ENCODE measurements around the gene SCAMP2.
A peak's percentile ranks its signal among the peaks of the same experiment; 100 is the strongest.
"Not testable (repeated sequence)": the region's sequence is repeated elsewhere in the genome, so short reads cannot be mapped to it uniquely, and the experiment has no call there.

The SCAMP2 gene, protein sequence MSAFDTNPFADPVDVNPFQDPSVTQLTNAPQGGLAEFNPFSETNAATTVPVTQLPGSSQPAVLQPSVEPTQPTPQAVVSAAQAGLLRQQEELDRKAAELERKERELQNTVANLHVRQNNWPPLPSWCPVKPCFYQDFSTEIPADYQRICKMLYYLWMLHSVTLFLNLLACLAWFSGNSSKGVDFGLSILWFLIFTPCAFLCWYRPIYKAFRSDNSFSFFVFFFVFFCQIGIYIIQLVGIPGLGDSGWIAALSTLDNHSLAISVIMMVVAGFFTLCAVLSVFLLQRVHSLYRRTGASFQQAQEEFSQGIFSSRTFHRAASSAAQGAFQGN

DNA sequence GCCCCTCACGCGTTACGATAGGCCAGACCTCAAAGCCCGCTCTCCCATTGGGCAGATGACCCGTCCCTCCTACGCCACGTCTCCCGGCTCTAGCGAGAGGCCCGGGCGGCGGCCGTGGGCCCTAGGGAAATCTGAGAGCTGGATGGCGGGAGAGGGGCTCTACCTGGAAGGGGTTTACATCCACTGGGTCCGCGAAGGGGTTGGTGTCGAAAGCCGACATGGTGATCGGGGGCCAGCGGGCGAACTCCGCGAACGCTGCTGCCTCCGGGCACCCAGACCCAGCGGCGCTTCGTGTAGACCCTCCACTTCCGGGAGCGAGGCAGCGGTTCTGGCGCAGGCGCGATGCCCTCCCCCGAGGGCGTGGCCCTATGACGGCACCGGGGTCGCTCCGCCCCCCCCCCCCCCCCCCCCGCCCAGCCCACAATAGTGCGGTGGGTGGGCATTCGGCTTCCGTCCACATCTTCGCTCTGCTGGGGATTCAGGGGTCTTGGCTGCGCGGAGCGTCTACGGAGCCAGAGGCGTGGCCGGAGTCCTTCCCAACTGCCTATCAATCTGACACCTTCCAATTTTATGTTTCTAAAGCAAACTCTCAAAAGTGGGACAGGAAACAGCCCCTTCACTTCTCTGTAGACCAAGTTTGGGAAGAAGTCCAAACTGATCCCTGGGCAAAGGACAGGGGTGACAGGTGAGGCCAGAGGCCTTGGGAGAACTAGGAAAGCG is at the start of gene SCAMP2:
SCAMP2 (minus strand) TSS at position 330 of the 720 bp plus-strand sequence; CDS start at position 220, 110 bp downstream.
- peak; percentile 61 to 76 for DNase-seq (ENCODE audit: low read depth in 2 of 2)

DNA sequence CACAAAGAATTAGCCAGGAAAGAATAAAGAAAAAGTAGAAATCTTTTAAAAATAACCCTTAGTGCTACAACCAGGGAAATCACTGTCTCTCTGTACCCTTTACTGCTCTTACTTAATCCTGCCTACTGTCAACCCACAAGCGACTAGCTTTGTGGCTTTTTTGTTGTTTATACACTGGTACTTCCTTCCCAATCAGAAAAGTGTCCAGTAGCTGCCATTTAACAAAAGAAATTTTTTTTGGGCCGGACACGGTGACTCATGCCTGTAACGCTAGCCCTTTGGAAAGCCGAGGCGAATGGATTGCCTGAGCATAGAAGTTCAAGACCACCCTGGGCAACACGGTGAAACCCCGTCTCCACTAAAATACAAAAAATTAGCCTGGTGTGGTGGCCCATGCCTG is 47.3 kb upstream of the SCAMP2 start:
- DNase-seq (ENCODE audit: low read depth in 2 of 2): no peak

DNA sequence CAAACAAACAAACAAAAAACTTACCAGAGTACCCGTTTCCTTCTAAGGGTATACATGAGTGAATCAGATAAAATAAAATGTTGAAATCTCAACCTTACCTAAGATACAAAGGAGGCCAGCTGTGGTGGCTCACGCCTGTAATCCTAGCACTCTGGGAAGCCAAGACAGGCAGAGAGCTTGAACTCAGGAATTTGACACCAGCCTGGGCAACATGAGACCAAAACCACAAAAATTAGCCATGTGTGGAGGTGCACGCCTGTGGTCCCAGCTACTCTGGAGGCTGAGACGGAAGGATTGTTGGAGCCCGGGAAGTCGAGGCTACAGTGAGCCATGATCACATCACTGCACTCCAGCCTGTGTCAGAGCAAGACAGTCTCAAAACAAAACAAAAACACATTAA is 44.5 kb upstream of the SCAMP2 start:
- DNase-seq (ENCODE audit: low read depth in 2 of 2): no peak

DNA sequence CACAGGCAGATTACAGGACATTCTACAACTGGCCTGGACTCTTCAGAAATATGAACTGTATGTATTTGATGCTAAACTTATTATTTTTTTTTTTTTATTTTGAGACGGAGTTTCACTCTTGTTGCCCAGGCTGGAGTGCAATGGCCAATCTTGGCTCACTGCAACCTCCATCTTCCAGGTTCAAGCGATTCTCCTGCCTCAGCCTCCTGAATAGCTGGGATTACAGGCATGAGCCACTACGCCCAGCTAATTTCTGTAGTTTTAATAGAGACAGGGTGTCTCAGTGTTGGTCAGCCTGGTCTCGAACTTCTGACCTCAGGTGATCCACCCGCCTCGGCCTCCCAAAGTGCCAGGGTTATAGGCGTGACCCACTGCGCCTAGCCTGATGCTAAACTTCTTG is 40.6 kb upstream of the SCAMP2 start:
- not testable (repeated sequence) for DNase-seq (ENCODE audit: low read depth in 2 of 2)

DNA sequence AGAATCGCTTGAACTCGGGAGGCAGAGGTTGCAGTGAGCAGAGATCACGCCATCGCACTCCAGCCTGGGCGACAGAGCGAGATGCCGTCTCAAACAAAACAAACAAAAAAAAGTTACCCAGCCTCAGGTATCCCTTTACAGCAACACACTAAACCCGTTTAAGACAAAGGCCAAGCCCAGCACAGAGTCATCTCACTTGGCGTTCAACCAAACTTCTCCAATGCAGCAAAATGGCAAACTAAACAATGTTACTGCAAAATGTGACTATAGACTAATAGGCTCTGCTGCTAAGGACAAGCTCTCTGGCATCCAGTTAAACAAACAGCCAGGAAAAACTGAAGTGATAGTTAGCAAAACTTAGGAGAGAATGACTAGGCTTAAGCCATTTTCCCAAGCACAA is 39.9 kb upstream of the SCAMP2 start:
- DNase-seq (ENCODE audit: low read depth in 2 of 2): no peak

DNA sequence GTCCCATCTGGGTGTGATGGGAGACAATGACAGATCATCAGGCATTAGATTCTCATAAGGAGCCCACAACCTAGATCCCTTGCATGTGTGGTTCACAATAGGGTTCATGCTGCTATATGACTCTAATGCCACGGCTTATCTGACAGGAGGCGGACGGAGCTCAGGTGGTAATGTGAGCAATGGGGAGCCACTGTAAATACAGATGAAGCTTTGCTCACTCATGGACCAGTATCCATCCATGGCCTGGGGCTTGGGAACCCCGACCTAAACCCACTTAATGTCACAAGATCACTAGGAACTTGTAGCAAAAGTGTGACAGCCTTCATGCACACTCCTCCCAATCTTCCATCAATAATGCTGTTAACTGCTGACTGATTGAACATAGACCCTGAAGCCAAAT is 35.5 kb upstream of the SCAMP2 start:
- DNase-seq (ENCODE audit: low read depth in 2 of 2): no peak

DNA sequence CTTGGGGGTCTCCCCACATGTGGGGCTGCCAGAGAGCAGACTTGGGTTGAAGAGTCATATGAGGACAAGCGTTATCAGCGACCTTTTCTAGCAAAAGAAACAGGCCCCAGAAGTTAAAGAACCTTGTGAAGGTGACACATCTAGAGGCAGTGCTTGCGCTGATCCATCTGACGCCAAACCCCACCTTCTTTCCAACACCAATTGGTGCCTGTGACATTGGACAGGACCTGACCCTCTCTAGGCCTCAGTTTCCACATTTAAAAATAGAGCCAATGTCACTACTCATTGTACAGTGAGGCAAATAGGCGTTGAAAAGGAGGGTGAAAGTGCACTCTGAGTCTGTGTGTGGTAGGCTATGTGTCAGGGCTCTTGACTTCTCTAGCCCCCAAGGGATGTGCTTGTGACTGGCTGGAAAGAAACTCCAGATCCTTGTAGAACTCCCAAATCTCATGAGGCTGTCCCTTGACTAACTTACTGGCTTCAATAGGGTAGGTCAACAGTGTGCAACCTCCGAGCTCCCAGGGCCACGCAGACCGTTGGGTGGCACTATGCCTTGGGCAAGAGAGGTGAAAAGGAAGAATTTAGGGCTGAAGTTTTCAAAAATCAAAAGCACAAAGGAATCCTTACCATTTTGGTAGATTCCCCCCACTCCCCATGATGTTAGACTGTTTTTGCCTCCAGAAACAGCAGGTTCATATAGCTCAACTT is 34.2 kb upstream of the SCAMP2 start:
- no peak for DNase-seq (ENCODE audit: low read depth in 2 of 2)

DNA sequence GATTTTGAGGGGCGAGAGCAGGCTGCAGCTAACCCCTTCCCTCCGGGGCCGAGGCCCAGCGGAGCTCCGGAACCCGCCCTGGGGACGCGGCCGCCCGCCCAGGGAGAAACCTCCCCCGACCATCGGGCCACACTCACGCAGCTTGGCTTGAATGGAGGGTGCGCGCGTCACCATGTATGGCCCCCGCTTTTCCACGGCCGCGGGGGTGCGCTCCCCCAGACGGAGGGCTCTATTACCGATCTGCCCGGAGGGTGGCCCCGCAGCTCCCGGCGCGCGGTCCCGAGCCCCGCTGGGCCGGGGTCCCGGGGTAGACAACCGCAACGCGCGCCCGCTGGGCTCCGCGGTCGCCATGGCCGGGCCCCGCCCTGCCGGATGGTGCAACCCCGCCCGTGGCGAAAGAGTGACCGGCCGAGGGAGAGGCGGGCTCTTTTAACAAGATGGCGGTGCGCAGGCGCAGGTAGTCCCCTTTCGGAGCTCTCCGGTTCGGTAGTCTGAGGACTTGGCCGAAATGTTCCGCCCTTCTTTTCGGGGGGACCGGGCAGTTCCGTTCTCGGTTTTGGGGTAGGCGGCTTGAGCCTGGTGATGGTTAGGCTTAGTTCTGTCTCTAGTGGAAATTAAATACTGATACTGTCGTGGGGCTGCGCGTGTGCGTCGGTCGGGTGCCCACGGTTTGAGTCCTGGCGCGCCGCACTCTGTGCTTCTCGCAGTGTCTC is 33.4 kb upstream of the SCAMP2 start, which contains the start of gene FAM219B:
FAM219B (minus strand) TSS at position 402 of the 713 bp plus-strand sequence; CDS start at position 351, 51 bp downstream.
- peak in 1 of 2 donors; percentile 48 for DNase-seq (ENCODE audit: low read depth in 2 of 2)

DNA sequence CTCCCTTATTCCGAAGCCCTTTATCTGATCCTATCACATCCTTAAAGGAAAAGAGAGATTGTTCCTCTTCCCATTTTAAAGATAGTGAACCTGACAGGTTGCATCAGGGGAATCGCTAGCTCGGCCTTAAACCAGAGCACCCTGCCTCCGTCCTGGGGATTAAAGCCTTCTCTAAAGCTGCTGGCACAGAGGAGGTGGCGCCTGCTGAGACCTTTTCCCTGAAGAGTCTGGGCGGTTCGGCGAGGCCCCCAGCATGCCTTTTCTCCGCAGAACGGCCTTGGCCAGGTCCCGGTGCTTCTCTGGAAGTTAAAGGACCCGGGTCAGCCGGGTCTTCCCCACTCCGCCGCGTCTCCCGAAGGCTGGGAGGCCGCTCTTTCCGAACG is 32.9 kb upstream of the SCAMP2 start:
- DNase-seq (ENCODE audit: low read depth in 2 of 2): no peak

DNA sequence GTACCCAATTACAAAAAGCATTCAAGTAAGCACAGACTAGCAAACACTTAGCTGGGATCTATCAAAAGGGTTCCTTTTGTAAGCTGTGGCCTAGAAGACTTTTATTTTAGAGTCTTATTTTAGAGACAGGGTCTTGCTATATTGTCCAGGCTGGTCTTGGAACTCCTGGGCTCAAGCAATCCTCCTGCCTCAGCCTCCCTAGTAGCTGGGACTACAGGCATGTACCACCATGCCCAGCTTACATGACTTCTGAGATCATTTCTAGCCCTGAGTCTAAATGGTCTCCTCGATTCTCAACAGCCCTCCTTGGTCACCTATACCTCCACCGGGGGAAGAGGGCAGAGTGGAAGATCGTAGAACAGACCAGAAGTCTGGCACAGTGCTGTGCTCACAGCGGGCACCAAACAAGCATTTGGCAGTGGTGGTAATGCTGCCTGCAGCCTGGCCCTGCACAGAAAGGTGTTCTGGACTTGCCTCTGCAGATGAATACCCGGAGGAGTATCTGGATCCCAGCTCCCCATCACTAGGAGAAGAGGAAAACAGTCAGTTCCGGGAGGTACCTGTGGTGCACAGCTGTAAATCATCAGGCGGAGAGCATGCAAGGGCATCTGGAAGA is 31.1 kb upstream of the SCAMP2 start:
- no peak for DNase-seq (ENCODE audit: low read depth in 2 of 2)

DNA sequence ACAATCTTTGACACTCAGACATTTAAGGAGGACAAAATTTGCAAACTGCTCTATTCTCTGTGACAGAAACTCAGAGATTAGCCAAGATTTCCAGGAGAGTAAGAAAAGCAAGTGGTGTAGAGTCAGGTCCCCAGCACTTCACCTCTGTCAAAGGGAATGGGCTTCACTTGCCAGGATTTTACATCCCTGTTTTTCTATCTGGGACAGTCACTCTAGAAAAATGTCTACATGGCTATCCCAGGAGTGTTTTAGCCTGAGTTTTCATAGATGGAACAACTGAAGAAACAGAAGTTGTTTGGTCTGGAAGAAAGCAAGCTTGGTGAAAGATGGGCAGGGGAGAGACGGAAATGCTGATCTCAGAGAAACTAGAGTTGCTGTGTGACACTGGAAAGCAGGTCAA is 30.5 kb upstream of the SCAMP2 start:
- DNase-seq (ENCODE audit: low read depth in 2 of 2): no peak

DNA sequence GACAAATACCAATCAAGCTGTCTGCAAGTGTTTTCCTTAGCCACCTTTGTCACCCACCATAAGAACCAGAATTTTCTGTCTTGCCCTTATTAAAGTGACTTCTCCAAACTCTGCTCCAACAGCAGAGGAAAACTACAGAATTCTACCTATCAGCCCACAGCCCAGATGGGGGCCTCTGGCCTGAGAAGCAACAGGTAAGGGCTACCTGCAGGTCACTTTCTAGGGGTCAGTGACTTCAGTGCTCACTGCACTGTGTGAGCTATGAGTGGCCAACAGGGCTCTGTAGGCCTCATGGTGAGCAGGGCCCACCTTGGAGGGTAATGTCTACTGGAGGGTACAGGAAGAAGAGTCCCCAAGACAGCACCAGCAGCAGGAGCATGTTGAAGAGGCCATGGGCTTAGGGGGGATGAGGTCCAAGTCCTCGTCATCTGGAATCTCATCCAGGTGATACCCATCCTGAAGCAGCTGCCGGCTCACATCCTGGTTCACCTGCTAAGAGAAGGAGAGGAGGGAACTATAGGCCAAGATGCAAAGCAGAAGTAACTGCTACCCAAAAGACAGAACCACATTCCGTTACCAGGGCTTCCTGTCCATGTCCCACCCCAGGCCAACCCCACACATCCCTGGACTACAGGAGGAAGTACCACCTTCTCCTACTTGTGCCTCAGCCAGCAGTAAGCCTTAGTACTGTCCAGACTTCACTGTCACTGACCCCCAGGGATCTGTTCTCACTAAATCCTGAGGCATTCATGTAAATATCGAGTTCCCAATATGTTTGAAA is 29.3 kb upstream of the SCAMP2 start:
- no peak for DNase-seq (ENCODE audit: low read depth in 2 of 2)

DNA sequence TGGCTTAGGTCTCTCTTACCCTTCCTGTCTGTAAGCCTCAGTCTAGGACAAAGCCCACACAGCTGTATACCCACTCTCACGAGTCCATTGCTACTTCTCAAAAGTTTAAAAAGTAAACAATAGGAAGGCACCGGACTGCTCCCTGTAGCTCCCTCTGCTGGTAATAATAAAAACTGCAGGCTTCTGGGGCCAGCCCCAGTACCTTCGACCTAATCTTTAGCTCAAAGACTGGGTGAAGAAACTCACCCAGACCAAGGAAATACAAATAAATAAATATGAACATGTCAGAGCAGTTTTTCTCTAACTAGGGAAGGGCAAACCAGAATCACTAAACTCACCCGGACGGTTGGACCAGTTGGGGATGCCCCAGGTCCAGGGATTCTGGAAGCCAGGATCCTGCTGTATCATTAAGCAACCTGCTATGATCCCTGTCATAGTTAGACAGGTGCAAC is 28.5 kb upstream of the SCAMP2 start:
- peak; percentile 36 to 41 for DNase-seq (ENCODE audit: low read depth in 2 of 2)

DNA sequence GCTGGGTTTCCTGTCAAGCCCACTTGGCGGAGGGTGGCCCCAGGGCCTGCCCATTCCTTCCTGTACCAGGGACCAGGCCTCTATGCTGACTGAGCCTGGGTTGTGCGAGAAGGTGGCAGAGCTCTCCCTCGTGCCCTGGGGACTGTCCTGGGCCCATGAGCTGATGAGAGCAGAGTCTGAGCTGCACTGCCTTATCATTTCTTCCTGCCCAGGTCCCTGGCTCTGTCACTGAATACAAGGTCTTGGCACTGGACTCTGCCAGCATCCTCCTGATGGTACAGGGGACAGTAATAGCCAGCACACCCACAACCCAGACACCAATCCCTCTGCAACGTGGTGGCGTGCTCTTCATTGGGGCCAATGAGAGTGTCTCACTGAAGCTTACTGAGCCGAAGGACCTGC is 24.1 kb upstream of the SCAMP2 start:
- no peak for DNase-seq (ENCODE audit: low read depth in 2 of 2)

DNA sequence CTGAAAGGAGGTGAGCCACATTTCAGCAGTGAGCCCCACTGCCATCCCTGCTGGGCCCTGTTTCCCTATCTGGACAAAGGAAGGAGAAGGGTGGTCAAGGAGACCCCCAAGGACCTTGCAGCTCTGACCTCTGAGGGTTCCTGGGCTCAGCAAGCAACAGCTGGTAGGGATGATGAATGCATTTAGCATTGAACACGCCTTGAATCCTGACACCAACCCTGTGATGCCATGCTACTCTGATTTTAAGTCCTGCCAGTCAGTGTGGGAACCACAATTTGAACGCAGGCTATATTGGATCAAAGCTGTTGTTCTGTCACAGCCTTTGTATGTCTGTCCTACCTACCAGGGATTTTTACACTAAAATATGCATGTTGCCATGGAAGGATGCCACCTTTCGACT is 23.2 kb upstream of the SCAMP2 start:
- DNase-seq (ENCODE audit: low read depth in 2 of 2): no peak

DNA sequence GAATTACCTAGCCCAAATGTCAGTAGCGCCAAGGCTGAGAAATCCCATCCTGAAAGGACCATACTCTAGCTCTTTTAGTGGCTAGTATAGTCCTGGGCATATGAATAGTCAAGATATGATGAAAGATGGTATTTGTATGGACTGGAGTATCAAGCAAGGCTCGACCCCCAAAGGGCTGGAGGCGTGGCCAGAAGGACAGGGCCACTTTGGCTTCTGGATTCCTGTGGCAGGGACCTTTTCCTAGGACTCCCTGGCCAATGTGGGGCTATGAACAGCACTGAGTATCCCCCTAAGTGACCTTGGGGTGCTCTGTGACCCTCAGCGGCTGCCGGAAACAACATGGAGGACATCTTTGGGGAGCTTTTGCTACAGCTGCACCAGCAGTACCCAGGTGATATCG is 22.7 kb upstream of the SCAMP2 start:
- no peak for DNase-seq (ENCODE audit: low read depth in 2 of 2)

DNA sequence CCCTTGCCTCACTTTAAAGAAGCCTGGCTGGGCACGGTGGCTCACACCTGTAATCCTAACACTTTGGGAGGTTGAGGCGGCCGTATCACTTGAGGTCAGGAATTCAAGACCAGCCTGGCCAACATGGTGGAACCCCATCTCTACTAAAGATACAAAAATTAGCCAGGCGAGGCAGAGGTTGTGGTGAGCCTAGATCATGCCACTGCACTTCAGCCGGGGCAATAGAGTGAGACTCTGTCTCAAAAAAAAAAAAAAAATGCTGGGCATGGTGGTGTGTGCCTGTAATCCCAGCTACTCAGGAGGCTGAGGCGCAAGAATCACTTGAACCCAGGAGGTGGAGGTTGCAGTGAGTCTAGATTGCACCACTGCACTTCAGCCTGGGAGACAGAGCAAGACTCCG is 21.2 kb upstream of the SCAMP2 start:
- DNase-seq (ENCODE audit: low read depth in 2 of 2): not testable (repeated sequence)

DNA sequence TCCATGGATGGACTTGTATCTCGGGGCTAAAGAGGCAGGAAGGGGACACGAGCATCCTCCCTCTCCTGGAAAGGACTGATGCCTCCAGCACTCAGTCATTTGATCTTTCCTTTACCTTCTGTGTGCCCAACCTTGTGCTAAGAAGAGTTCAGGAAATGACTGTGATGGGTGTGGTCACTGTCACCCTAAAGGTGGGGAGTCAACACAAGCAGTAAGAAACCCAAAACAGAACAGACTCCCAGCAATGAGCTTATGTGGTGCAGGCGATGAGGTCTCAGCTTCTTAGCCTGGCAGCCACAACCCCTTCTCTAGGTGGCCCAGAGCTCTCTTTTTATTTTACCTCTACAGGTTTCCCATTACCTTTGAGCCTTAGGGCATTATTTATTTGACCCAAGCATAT is 20.5 kb upstream of the SCAMP2 start:
- DNase-seq (ENCODE audit: low read depth in 2 of 2): no peak

DNA sequence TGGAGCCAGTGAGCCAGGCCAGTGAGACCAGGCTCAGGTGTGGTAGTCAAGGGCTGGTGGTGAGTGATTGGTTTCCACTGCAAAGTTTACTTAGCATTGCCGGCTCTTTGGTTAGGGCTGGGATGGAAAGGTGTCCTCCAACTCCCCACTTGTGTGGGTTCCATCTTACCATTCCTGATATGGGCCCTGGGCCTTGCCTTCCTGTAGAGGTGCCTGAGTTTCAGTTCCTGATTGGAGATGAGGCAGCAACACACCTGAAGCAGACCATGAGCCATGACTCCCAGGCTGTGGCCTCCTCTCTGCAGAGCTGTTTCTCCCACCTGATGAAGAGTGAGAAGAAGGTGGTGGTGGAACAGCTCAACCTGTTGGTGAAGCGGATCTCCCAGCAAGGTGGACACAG is 19.8 kb upstream of the SCAMP2 start:
- DNase-seq (ENCODE audit: low read depth in 2 of 2): no peak

DNA sequence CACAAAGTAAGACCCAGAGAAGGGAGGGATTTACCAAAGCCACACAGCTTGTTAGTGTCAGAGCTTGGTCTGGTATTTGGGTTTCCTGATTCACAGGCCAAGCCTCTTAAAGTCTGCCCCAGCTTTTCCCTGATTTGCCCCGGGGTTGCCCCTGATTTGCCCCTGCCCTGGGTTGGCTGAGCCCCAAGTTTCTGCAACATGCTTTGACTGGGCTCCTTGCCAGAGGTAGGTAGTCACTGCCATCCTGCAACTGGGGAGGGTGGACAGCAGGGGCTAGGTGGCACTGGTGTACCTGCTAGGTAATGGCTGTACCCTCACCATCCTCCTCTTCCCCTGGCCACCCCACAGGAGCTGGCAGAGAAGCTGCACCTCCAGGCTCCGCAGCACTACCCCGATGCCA is 19.1 kb upstream of the SCAMP2 start:
- no peak for DNase-seq (ENCODE audit: low read depth in 2 of 2)

DNA sequence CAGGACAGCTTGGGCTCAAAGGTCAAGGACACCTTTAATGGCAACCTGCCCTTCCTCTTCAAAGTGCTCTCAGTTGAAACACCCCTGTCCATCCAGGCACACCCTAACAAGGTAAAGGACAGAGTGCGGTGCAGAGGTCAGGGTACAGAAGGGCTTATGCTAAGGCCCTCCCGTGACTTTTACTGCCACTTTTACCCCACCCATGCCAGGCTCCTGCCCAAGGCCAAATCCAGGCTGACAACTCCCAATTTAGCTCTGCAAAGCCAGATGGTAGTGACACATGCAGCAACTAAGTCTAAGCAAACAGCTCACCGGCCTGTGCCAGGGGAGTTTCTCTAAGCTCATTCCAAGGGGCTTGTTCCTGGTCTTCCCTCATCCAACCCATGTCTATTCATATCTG is 18.3 kb upstream of the SCAMP2 start:
- DNase-seq (ENCODE audit: low read depth in 2 of 2): no peak
